ENCODE measurements around the gene CYP4F22. TPM values are rescaled to one million over a fixed set of nuclear protein-coding genes. Genes with fewer than 3 reads are reported as not detected.

Gene CYP4F22
- total and polyA plus RNA-seq, 9 of the 15 experiments (the other 6 are each of a cell fraction or from before 2014, with no cell fraction given) = not detected

DNA sequence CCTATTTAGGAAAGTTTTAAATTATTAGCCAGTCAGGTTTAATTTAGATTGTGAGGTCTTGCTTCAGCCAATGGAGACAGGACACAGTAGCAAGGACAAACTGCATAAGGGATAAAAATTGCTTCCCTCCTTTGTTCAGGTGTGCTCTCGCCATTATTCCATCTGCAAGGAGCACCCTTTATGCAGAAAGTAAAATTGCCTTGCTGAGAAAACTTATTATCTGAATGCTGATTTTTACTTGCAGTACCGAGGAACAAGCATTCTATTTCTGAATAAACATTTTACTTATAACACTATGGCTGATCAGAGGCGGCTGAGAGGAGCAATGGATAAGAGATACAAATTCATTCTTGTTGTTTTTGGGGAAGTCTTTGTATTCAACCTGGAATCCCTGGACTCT is 8.0 kb downstream of the CYP4F22 start:
- no peak for ATAC-seq
- Histone ChIP-seq H3K4me2 (ENCODE audit: insufficient read depth, low read length) (no peak overlapping the region), H2AFZ (ENCODE audit: low read depth, low read length) (no peak overlapping the region), H3K9me1 (ENCODE audit: control insufficient read depth, insufficient read depth, low read length) (no peaks in the 10 kb centered on the region), H3K27me3 (ENCODE audit: control insufficient read depth in 2 of 2, insufficient read depth in 2 of 2, low read length in 2 of 2) (peaks cover 12 to 40% of the 10 kb centered on the region in 2 experiments; a peak in 4 of 5 replicates), H4K20me1 (replicated peaks; ENCODE audit: control insufficient read depth, insufficient read depth, low read length) (no peaks in the 10 kb centered on the region), H3K36me3 (ENCODE audit: control insufficient read depth, insufficient read depth, low read length) (no peaks in the 10 kb centered on the region), H3K79me2 (ENCODE audit: control insufficient read depth, insufficient read depth, low read length) (no peaks in the 10 kb centered on the region), H3K4me1 (replicated peaks in 1 of 2; ENCODE audit: control insufficient read depth in 2 of 2, insufficient read depth in 2 of 2, low read length in 2 of 2) (peaks cover 0 to 3% of the 10 kb centered on the region in 2 experiments; a peak in 1 of 5 replicates), H3K27ac (ENCODE audit: extremely low read depth, low read depth, low read length) (no peak overlapping the region), H3K9me3 (replicated peaks; ENCODE audit: control insufficient read depth, insufficient read depth, low read depth, low read length) (peaks cover 3% of the 10 kb centered on the region; the same call in 1 of the 2 replicates), H3K4me3 (no peak overlapping the region), H3K9ac (ENCODE audit: insufficient read depth in 1 of 2, low read depth in 2 of 2, low read length in 2 of 2) (no peak overlapping the region)
- intact Hi-C loops (cut with micrococcal nuclease) (no loop called here), in situ Hi-C loops (cut with MboI) (no loop called here)
- BruUV-seq (replicated peaks) = no TSS peak
- POLR2A ChIA-PET = no interaction called here
- no peak for FAIRE-seq
- no peak for DNase-seq (ENCODE audit: extremely low read depth in 1 of 4, low spot score in 3 of 4)
- WGBS (ENCODE audit: insufficient coverage, low coverage, missing lambda C conversion rate) = 0% methylated on average over 3 of the region's 3 CpGs
- TF ChIP-seq ZNF280A (IDR thresholded peaks at IDR 0.05; ENCODE audit: low read depth, partially characterized antibody) (peak; percentile 81), KDM2B (CRISPR knock-in tag; IDR thresholded peaks at IDR 0.05) (no peak), TRIM28 (IDR thresholded peaks at IDR 0.05) (peak; percentile 64; the same call in 1 of the 2 replicates), CBX3 (IDR thresholded peaks at IDR 0.05; ENCODE audit: borderline replicate concordance in 1 of 2, low read length in 2 of 2) (peak in 1 of 2 experiments; percentile 87; a peak in 2 of 3 replicates), ZNF551 (CRISPR knock-in tag; IDR thresholded peaks at IDR 0.05) (no peak), CBX5 (IDR thresholded peaks at IDR 0.05; ENCODE audit: borderline replicate concordance, low read depth) (peak; percentile 76; the same call in 1 of the 2 replicates)
- CTCF ChIA-PET (ENCODE audit: low intra/inter-chr PET ratio) = interaction anchor here (0.6 kb wide), 1 partner anchor 437 kb away, joined by 3 read pairs; no protein-coding TSS in a partner anchor

Measured in K562 (cell line).